SJCRH30 (cell line): ENCODE data around the gene C20orf141. TPM values are rescaled to one million over a fixed set of nuclear protein-coding genes. Genes with fewer than 3 reads are reported as not detected.

ENCODE experiments used
- DNase-seq, 2 experiments: peaks; one replicate each; pipeline ENCODE4 v3.0.0-alpha.2; 2015 to 2020
- H3K27ac ChIP-seq: fragments of 250-450 bp; sonication (Bioruptor Pico); 2 replicates; pipeline ENCODE4 v1.5.1; 2020; ENCODE audit warnings: mild to moderate bottlenecking, moderate library complexity
- H3K27me3 ChIP-seq: fragments of 250-450 bp; sonication (Bioruptor Pico); 2 replicates; pipeline ENCODE4 v1.5.1; 2020; ENCODE audit warnings: mild to moderate bottlenecking, moderate library complexity
- H3K36me3 ChIP-seq: fragments of 250-450 bp; sonication (Bioruptor Pico); 2 replicates; pipeline ENCODE4 v1.5.1; 2020; ENCODE audit warnings: mild to moderate bottlenecking, moderate library complexity
- H3K4me1 ChIP-seq: fragments of 250-450 bp; sonication (Bioruptor Pico); 2 replicates; pipeline ENCODE4 v1.5.1; 2020; ENCODE audit warnings: mild to moderate bottlenecking, moderate library complexity
- H3K4me3 ChIP-seq: fragments of 250-450 bp; sonication (Bioruptor Pico); 2 replicates; pipeline ENCODE4 v1.5.1; 2020; ENCODE audit warnings: mild to moderate bottlenecking, moderate library complexity
- H3K9me3 ChIP-seq: fragments of 250-450 bp; sonication (Bioruptor Pico); replicated peaks from 2 replicates; pipeline ENCODE4 v1.5.1; 2020; ENCODE audit warnings: mild to moderate bottlenecking, moderate library complexity
- total RNA-seq: library from RNA; depleted of rRNA; stranded (reverse); fragments of >200 nt; shearing (Covaris generic); gene quantifications from 2 replicates; pipeline ENCODE4 v1.2.3, GENCODE V29; 2014

C20orf141 gene
- total RNA-seq, 1 experiment from 2014 or later, result not detected

GRCh38 chr20:2796011-2796660 lies 18.7 kb upstream of the C20orf141 start:
- no peaks in the 10 kb centered on the region for H3K36me3 ChIP-seq
- no peak overlapping the region for H3K27ac ChIP-seq
- no peak overlapping the region for H3K4me3 ChIP-seq
- no peaks in the 10 kb centered on the region for H3K9me3 ChIP-seq
- peaks cover 3% of the 10 kb centered on the region; the same call in 1 of the 2 replicates for H3K27me3 ChIP-seq
- DNase-seq, result no peak
- H3K4me1 ChIP-seq, result no peaks in the 10 kb centered on the region

- H3K36me3 ChIP-seq, result no peaks in the 10 kb centered on the region
- DNase-seq, result no peak
- H3K27me3 ChIP-seq, result peaks cover 3% of the 10 kb centered on the region; the same call in 1 of the 2 replicates
- H3K4me3 ChIP-seq, result no peak overlapping the region
- H3K9me3 ChIP-seq, result no peaks in the 10 kb centered on the region
- H3K4me1 ChIP-seq, result no peaks in the 10 kb centered on the region
- no peak overlapping the region for H3K27ac ChIP-seq
These were observed 17.4 kb upstream of the C20orf141 start for GRCh38 chr20:2797136-2797983.

GRCh38 chr20:2798095-2798805 lies 16.5 kb upstream of the C20orf141 start:
- Histone ChIP-seq H3K4me3 (no peak overlapping the region), H3K4me1 (no peaks in the 10 kb centered on the region), H3K27me3 (peaks cover under 1% of the 10 kb centered on the region; the same call in 1 of the 2 replicates), H3K27ac (no peak overlapping the region), H3K9me3 (no peaks in the 10 kb centered on the region), H3K36me3 (no peaks in the 10 kb centered on the region)
- DNase-seq, result no peak

- Histone ChIP-seq H3K36me3 (no peaks in the 10 kb centered on the region), H3K9me3 (no peaks in the 10 kb centered on the region), H3K4me1 (no peaks in the 10 kb centered on the region), H3K4me3 (no peak overlapping the region), H3K27me3 (no peaks in the 10 kb centered on the region; the same call in 1 of the 2 replicates), H3K27ac (no peak overlapping the region)
- no peak for DNase-seq
These were observed 16.0 kb upstream of the C20orf141 start for GRCh38 chr20:2798814-2799213.

- H3K27ac ChIP-seq, result no peak overlapping the region
These were observed 15.5 kb upstream of the C20orf141 start for GRCh38 chr20:2799271-2799670.

GRCh38 chr20:2799688-2800520 lies 14.9 kb upstream of the C20orf141 start:
- no peak overlapping the region for H3K4me3 ChIP-seq
- no peaks in the 10 kb centered on the region for H3K4me1 ChIP-seq
- no peak for DNase-seq
- H3K27ac ChIP-seq, result no peak overlapping the region
- H3K36me3 ChIP-seq, result no peaks in the 10 kb centered on the region
- no peaks in the 10 kb centered on the region for H3K9me3 ChIP-seq
- no peaks in the 10 kb centered on the region for H3K27me3 ChIP-seq

More at GRCh38 chr20:2799271-2799670, 15.5 kb upstream of the C20orf141 start:
- Histone ChIP-seq H3K27me3 (no peaks in the 10 kb centered on the region), H3K36me3 (no peaks in the 10 kb centered on the region), H3K9me3 (no peaks in the 10 kb centered on the region), H3K4me1 (no peaks in the 10 kb centered on the region), H3K4me3 (no peak overlapping the region)
- no peak for DNase-seq

- Histone ChIP-seq H3K9me3 (no peaks in the 10 kb centered on the region), H3K27ac (no peak within 1 kb of the TSS), H3K36me3 (no peaks in the 10 kb centered on the region), H3K27me3 (no peaks in the 10 kb centered on the region), H3K4me3 (no peak within 1 kb of the TSS), H3K4me1 (no peaks in the 10 kb centered on the region)
- no peak for DNase-seq
These were observed 14.1 kb upstream of the C20orf141 start, which contains the start of gene CPXM1 for GRCh38 chr20:2800521-2801285. TSS of gene CPXM1 (minus strand) at chr20:2800627. CDS start at chr20:2800572, 55 bp downstream.

- no peaks in the 10 kb centered on the region for H3K27me3 ChIP-seq
- H3K36me3 ChIP-seq, result no peaks in the 10 kb centered on the region
- no peak overlapping the region for H3K4me3 ChIP-seq
- H3K4me1 ChIP-seq, result no peaks in the 10 kb centered on the region
- H3K9me3 ChIP-seq, result no peaks in the 10 kb centered on the region
- no peak overlapping the region for H3K27ac ChIP-seq
- no peak for DNase-seq
These were observed 13.5 kb upstream of the C20orf141 start for GRCh38 chr20:2801286-2801728.

- H3K4me1 ChIP-seq, result no peaks in the 10 kb centered on the region
- H3K27ac ChIP-seq, result no peak overlapping the region
- H3K27me3 ChIP-seq, result no peaks in the 10 kb centered on the region
- no peak for DNase-seq
- no peak overlapping the region for H3K4me3 ChIP-seq
- H3K36me3 ChIP-seq, result no peaks in the 10 kb centered on the region
- no peaks in the 10 kb centered on the region for H3K9me3 ChIP-seq
These were observed 10.6 kb upstream of the C20orf141 start for GRCh38 chr20:2804041-2804828.

- no peaks in the 10 kb centered on the region for H3K4me1 ChIP-seq
- H3K27ac ChIP-seq, result no peak overlapping the region
- no peaks in the 10 kb centered on the region for H3K27me3 ChIP-seq
- H3K36me3 ChIP-seq, result no peaks in the 10 kb centered on the region
- H3K9me3 ChIP-seq, result no peaks in the 10 kb centered on the region
- H3K4me3 ChIP-seq, result no peak overlapping the region
- DNase-seq, result no peak
These were observed 9.7 kb upstream of the C20orf141 start for GRCh38 chr20:2804852-2805688.

GRCh38 chr20:2805689-2806350 lies 9.0 kb upstream of the C20orf141 start:
- Histone ChIP-seq H3K4me3 (no peak overlapping the region), H3K36me3 (no peaks in the 10 kb centered on the region), H3K9me3 (no peaks in the 10 kb centered on the region), H3K4me1 (no peaks in the 10 kb centered on the region), H3K27me3 (no peaks in the 10 kb centered on the region), H3K27ac (no peak overlapping the region)
- no peak for DNase-seq

- H3K4me3 ChIP-seq, result no peak overlapping the region
- DNase-seq, result no peak
- H3K4me1 ChIP-seq, result no peaks in the 10 kb centered on the region
- H3K36me3 ChIP-seq, result no peaks in the 10 kb centered on the region
- H3K27me3 ChIP-seq, result no peaks in the 10 kb centered on the region
- H3K9me3 ChIP-seq, result no peaks in the 10 kb centered on the region
- no peak overlapping the region for H3K27ac ChIP-seq
These were observed 8.5 kb upstream of the C20orf141 start for GRCh38 chr20:2806351-2806701.
